Esophagus squamous epithelium (tissue), 4 donors: ENCODE results near the gene MYH3.

Experiments used
- CTCF ChIP-seq, 6 experiments: fragments of 450-650 bp in 4 of 6; fragments of 200-600 bp in 2 of 6; sonication (generic) in 2 of 6; IDR thresholded peaks; one replicate each; pipeline ENCODE4 v1.5.1; 2016 to 2019; ENCODE audit warnings: antibody characterized with exemption in 6 of 6, mild to moderate bottlenecking in 4 of 6, moderate library complexity in 4 of 6
- POLR2A ChIP-seq, 4 donors: fragments of 450-650 bp; IDR thresholded peaks; one replicate each; pipeline ENCODE4 v1.6.1; 2017; ENCODE audit warnings: antibody characterized with exemption in 4 of 4, mild to moderate bottlenecking in 4 of 4, moderate library complexity in 3 of 4

GRCh38 chr17:10668775-10669174, 11.7 kb upstream of the MYH3 start:
- TF ChIP-seq CTCF (IDR thresholded peaks at IDR 0.05) (no peak), POLR2A (IDR thresholded peaks at IDR 0.05) (no peak)
